ENCODE data around the gene SPATC1L.

DNA sequence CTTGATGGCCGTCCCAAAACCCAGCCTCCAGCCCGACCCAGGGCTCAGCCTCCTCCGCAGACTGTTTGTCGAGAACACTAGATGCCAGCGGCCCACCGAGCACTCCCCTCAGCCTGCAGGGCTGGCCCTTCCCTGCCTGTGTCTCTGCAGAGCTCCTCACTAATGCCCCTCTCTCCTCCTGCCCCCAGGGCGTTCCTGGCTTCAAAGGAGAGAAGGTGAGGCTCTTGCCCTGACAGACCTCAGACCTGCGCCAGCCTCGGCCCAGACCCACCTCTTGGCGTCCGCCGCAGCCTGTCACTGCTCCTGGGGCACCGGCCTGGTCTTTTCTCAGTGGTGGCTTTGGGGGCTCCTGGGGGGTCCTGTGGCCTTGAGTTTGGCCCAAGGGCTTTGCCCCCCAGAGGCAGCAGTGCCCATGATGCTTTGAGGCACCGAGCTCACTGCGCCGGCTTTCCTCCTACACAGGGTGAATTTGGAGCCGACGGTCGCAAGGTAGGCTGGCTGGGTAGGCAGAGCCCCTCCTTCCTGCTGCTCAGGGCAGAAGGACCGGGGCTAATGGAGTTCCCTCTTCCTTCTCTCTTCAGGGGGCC, 68.0 kb downstream of the SPATC1L start:
- TF ChIP-seq, protein P1, sequence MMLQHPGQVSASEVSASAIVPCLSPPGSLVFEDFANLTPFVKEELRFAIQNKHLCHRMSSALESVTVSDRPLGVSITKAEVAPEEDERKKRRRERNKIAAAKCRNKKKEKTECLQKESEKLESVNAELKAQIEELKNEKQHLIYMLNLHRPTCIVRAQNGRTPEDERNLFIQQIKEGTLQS (IDR thresholded peaks at IDR 0.05; ENCODE audit: insufficient read depth, low read depth, low read length), result no peak
- TF ChIP-seq KDM1A (IDR thresholded peaks at IDR 0.05; ENCODE audit: borderline replicate concordance, low read length) (no peak), SP2 (IDR thresholded peaks at IDR 0.05; ENCODE audit: low read length) (no peak), POLR2A (IDR thresholded peaks at IDR 0.05; ENCODE audit: control extremely low read depth in 1 of 2, low read depth in 2 of 2, low read length in 2 of 2) (no peak), RFX5 (IDR thresholded peaks at IDR 0.05; ENCODE audit: borderline replicate concordance, low read depth, low read length) (no peak), POLR2AphosphoS5 (IDR thresholded peaks at IDR 0.05; ENCODE audit: low read depth, low read length) (no peak), SIX5 (IDR thresholded peaks at IDR 0.05; ENCODE audit: low read depth, low read length) (no peak), GABPA (IDR thresholded peaks at IDR 0.05; ENCODE audit: borderline replicate concordance, insufficient read depth, low read length) (no peak), RNF2 (IDR thresholded peaks at IDR 0.05; ENCODE audit: borderline replicate concordance, low read depth, low read length, missing control alignments, poor library complexity, severe bottlenecking) (no peak)
- TF ChIP-seq, protein P2, sequence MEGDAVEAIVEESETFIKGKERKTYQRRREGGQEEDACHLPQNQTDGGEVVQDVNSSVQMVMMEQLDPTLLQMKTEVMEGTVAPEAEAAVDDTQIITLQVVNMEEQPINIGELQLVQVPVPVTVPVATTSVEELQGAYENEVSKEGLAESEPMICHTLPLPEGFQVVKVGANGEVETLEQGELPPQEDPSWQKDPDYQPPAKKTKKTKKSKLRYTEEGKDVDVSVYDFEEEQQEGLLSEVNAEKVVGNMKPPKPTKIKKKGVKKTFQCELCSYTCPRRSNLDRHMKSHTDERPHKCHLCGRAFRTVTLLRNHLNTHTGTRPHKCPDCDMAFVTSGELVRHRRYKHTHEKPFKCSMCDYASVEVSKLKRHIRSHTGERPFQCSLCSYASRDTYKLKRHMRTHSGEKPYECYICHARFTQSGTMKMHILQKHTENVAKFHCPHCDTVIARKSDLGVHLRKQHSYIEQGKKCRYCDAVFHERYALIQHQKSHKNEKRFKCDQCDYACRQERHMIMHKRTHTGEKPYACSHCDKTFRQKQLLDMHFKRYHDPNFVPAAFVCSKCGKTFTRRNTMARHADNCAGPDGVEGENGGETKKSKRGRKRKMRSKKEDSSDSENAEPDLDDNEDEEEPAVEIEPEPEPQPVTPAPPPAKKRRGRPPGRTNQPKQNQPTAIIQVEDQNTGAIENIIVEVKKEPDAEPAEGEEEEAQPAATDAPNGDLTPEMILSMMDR (IDR thresholded peaks at IDR 0.05; ENCODE audit: control extremely low read depth in 1 of 3, insufficient read depth in 1 of 3, low read depth in 1 of 3, low read length in 3 of 3), result no peak
- TF ChIP-seq, protein P3, sequence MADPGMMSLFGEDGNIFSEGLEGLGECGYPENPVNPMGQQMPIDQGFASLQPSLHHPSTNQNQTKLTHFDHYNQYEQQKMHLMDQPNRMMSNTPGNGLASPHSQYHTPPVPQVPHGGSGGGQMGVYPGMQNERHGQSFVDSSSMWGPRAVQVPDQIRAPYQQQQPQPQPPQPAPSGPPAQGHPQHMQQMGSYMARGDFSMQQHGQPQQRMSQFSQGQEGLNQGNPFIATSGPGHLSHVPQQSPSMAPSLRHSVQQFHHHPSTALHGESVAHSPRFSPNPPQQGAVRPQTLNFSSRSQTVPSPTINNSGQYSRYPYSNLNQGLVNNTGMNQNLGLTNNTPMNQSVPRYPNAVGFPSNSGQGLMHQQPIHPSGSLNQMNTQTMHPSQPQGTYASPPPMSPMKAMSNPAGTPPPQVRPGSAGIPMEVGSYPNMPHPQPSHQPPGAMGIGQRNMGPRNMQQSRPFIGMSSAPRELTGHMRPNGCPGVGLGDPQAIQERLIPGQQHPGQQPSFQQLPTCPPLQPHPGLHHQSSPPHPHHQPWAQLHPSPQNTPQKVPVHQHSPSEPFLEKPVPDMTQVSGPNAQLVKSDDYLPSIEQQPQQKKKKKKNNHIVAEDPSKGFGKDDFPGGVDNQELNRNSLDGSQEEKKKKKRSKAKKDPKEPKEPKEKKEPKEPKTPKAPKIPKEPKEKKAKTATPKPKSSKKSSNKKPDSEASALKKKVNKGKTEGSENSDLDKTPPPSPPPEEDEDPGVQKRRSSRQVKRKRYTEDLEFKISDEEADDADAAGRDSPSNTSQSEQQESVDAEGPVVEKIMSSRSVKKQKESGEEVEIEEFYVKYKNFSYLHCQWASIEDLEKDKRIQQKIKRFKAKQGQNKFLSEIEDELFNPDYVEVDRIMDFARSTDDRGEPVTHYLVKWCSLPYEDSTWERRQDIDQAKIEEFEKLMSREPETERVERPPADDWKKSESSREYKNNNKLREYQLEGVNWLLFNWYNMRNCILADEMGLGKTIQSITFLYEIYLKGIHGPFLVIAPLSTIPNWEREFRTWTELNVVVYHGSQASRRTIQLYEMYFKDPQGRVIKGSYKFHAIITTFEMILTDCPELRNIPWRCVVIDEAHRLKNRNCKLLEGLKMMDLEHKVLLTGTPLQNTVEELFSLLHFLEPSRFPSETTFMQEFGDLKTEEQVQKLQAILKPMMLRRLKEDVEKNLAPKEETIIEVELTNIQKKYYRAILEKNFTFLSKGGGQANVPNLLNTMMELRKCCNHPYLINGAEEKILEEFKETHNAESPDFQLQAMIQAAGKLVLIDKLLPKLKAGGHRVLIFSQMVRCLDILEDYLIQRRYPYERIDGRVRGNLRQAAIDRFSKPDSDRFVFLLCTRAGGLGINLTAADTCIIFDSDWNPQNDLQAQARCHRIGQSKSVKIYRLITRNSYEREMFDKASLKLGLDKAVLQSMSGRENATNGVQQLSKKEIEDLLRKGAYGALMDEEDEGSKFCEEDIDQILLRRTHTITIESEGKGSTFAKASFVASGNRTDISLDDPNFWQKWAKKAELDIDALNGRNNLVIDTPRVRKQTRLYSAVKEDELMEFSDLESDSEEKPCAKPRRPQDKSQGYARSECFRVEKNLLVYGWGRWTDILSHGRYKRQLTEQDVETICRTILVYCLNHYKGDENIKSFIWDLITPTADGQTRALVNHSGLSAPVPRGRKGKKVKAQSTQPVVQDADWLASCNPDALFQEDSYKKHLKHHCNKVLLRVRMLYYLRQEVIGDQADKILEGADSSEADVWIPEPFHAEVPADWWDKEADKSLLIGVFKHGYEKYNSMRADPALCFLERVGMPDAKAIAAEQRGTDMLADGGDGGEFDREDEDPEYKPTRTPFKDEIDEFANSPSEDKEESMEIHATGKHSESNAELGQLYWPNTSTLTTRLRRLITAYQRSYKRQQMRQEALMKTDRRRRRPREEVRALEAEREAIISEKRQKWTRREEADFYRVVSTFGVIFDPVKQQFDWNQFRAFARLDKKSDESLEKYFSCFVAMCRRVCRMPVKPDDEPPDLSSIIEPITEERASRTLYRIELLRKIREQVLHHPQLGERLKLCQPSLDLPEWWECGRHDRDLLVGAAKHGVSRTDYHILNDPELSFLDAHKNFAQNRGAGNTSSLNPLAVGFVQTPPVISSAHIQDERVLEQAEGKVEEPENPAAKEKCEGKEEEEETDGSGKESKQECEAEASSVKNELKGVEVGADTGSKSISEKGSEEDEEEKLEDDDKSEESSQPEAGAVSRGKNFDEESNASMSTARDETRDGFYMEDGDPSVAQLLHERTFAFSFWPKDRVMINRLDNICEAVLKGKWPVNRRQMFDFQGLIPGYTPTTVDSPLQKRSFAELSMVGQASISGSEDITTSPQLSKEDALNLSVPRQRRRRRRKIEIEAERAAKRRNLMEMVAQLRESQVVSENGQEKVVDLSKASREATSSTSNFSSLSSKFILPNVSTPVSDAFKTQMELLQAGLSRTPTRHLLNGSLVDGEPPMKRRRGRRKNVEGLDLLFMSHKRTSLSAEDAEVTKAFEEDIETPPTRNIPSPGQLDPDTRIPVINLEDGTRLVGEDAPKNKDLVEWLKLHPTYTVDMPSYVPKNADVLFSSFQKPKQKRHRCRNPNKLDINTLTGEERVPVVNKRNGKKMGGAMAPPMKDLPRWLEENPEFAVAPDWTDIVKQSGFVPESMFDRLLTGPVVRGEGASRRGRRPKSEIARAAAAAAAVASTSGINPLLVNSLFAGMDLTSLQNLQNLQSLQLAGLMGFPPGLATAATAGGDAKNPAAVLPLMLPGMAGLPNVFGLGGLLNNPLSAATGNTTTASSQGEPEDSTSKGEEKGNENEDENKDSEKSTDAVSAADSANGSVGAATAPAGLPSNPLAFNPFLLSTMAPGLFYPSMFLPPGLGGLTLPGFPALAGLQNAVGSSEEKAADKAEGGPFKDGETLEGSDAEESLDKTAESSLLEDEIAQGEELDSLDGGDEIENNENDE (IDR thresholded peaks at IDR 0.05; ENCODE audit: insufficient replicate concordance, low read length), result no peak
